Measurements from ENCODE around the gene SERGEF.

Gene SERGEF

DNA sequence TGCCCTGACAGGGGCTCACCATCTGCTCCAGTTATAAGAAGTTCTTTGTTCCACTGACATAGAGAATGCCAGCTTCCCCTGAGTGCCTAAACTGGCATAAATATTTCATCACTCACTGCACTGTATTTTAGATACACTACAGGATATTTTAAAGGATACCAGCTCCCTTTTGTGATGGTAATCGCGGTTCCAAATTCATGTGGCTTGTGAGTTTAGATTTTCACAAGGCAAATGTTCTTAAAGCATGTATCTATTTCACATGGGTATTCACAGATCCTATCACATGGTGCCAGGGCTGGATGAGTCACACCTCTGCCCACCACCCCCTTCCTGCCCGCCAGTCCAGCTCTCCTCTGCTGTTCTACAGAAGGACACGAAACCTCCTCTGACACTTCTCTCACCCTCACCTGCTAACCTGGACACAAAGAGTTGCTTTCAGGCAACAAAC, 172.7 kb downstream of the SERGEF start:
- no peak for DNase-seq (ENCODE audit: low read depth, low spot score)

DNA sequence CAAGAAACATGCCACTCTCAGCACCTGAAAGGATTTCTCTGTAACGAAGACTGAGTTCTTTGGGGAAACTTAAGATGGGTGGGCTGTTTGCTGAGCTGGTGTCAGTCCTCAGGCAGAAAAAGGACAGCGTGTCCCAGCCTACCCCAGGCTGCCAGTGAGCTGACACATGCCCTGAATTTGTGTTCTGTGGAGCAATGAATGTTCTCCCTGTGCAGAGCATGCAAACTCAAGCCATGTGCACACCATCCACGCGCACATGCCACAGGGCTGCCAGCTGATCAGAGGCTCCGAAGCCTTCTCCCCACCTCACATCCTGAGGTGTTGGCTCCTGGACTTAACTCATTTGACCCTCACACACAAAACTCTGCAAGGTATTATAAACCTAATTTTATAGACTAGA, 173.4 kb downstream of the SERGEF start:
- no peak for DNase-seq (ENCODE audit: low read depth, low spot score)
- H3K4me3 ChIP-seq (ENCODE audit: low read length), result no peak overlapping the region

More for the DNA sequence above, 172.7 kb downstream of the SERGEF start:
- H3K4me3 ChIP-seq (ENCODE audit: low read length), result no peak overlapping the region

DNA sequence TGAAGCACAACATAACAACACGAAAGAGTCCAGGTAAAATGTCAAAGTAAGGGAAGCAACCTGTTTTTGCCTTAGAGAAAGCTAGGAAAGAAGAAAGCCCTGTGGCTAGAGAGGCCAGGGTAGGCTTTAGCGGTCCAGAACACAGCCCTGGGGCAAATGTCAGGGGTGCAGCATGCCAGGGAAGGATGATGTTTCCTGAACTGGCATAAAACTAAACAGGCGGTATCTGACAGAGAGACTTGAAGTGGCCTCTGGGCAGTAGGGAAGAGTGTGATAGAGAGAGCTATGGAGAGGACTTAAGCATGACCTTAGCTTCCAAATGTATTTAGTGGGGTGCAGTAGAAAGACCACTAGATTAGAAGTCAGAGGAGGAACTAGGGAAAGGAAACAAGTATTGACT, 174.7 kb downstream of the SERGEF start:
- no peak for DNase-seq (ENCODE audit: low read depth, low spot score)
- H3K4me3 ChIP-seq (ENCODE audit: low read length), result no peak overlapping the region

DNA sequence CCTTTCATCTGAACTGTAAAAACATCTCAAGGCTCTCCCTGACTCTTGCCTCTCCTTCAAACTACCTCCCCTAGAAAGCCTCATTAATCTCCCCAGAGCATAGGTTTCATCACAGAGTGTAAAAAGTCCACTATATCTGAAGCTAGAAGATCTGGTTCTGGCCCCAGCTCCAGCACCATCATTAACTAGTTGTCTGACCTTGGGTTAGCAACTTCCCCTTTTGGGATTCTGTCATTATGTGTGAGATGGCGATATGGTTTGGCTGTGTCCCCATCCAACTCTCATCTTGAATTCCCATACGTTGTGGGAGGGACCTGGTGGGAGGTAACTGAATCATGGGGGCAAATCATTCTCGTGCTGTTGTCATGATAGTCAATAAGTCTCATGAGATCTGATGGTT, 181.0 kb downstream of the SERGEF start:
- DNase-seq (ENCODE audit: low read depth, low spot score), result no peak
- H3K4me3 ChIP-seq (ENCODE audit: low read length), result no peak overlapping the region

DNA sequence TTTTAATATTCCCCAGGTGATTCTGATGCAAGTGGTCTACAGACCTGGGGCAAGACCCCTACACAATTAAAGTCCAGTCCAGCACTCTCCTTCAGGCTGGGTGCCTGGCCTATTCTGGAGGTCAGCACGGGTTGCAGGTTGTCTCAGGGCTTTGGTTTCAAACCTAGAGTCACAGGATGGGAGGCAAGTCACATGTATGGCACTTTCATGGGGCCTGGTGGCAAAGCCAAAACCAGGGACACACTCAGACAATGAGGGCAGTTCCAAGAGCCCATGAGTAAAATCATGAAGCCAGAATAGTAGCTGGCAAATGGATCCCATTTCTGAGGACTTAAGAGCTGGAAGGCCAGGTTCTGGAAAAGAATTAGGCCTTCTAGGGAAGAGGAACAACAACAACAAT, 181.6 kb downstream of the SERGEF start:
- no peak overlapping the region for H3K4me3 ChIP-seq (ENCODE audit: low read length)
- no peak for DNase-seq (ENCODE audit: low read depth, low spot score)

DNA sequence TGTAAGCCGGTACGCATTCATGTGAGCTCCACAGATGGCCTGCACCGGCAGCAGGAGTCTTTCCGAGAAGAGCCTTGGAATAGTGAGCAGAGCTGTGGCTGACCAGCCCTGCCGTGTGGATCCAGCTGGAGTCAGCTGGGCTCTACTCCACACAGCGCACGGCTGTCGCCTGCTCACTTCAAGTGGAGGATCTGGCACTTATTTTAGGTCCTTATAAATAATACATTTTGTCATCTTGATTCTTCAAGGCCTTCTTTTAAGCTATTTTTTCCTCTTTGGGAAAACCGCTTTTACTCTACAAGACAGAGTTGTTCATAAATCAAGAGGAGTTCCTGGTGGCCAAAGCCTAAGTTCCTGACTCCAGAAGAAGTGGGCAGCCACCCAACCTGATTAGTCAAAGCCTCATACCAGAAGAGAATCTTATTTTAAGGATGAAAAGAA, 184.5 kb downstream of the SERGEF start:
- DNase-seq (ENCODE audit: low read depth, low spot score), result no peak
- H3K4me3 ChIP-seq (ENCODE audit: low read length), result no peak overlapping the region

DNA sequence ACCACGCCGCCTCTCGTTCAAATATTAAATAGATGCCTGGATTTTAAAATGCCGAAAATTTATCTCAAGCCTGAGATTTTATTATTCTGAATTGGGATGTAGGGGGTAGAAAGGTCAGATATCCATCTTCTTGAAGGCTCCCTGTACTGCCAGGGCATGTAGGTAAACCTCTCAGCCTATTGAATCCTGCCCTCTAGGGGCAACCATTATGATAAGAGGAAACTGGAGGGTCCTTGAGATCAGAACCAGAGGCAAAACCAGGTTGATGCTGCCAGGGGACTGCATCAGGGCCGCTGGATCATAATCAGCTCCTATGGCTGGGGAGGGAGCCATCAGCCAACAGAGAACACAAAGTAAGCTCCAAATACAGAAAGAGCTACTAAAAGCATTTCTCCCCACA, 185.8 kb downstream of the SERGEF start:
- no peak for DNase-seq (ENCODE audit: low read depth, low spot score)
- no peak overlapping the region for H3K4me3 ChIP-seq (ENCODE audit: low read length)

DNA sequence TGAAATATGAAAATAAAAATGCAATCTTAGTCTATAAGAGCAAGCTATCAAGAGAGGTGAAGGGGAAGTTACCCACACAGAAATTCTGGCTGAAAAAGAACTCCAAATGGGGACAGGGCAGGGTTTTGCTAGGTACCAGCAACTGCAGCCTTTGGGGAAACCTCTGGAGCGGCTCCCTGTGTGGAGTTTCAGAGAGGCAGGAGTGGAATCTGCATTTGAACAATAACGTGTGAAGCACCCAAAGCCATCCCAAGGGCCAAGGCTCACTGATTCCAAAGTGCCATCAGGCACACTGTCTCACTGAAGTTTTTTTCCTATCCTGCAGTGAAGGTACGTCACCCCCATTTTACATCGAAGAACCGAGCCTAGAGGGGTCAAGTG, 190.5 kb downstream of the SERGEF start:
- no peak overlapping the region for H3K4me3 ChIP-seq (ENCODE audit: low read length)
- DNase-seq (ENCODE audit: low read depth, low spot score), result no peak

DNA sequence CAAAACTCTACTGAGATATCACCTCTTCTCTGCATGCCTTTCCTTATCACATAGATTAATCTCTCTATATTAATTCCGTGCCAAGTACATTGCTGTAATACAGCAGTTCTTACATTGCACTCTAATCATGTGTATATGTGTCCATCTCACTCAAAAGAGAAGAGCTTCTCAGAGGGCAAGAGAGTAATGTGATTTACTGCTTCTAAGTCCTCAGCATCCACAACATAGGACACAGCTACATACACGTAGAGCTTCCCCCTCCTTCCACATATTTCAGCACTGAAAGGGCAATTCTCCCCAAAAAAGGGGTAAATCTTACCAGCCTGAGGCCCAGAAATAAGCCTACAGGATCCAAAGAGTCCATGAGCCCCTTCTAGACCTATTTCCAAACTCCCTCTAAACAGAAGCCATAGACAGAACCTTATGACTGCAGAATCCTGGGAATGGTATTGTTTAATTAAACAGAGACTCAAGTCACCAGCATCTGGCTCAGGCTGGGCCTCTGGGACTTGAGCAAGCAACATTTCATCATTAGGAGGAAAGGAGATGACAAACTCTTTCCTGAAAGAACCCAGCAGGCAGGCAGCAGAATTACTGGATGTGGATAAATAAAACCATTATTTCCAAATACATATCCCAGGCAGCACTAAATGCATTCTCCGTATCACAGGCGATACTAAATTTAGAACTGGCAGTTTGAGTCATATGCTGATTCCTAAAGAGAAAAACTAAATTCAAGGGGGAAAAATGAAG, 191.0 kb downstream of the SERGEF start:
- no peak overlapping the region for H3K4me3 ChIP-seq (ENCODE audit: low read length)
- no peak for DNase-seq (ENCODE audit: low read depth, low spot score)

DNA sequence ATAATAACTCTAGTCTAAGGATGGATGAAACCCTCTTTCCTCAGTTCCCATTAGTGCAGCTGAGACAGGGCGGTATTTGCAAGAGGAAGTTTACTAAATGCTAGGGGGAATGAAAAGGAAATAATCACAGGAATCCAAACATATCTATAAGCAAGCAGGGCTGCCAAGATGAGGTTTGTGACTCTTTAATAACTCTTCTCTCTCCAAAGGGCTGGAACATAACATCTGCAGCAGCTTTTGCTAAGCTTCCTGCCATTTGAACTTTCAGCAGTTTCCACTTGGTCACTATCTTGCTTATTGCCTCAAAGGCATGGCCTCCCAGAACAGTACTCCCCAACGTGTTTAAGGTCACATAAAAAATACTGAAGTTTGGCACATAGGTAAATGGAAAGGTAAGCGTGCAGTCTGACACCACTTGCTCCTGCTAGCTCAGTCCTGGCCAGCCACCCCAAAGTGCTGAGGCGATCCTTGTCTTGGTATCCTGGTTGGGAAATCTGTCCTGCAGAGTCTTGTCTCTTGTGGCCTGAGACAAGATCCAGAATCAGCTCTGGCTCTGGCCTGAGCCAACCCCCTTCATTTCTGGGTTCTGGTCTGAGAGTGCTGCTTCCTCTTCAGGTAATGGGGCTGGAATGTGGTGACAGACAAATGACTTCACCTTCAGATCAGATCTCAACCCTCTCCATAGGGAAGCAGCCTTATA, 196.5 kb downstream of the SERGEF start:
- DNase-seq (ENCODE audit: low read depth, low spot score), result no peak

DNA sequence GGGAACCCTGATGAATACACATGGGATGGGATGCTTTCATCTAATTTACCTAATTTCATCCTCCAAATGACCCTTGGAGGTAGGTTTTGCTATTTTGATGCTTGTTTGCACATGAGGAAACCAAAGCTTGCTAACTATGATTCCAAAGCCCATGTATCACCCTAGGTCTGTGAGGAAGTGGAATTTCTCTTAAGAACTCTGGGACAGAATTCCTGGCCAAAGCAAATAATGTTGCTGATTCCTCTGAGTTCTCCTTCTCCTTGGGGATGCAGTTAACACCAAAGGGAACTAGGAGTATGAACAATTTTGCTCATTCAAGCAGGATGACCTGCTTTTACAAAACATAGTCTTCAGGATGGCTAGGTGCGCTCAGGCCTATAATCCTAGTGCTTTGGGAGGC, 198.3 kb downstream of the SERGEF start:
- no peak overlapping the region for H3K4me3 ChIP-seq (ENCODE audit: low read length)
- no peak for DNase-seq (ENCODE audit: low read depth, low spot score)

More for the DNA sequence above, 196.5 kb downstream of the SERGEF start:
- H3K4me3 ChIP-seq (ENCODE audit: low read length), result no peak overlapping the region

DNA sequence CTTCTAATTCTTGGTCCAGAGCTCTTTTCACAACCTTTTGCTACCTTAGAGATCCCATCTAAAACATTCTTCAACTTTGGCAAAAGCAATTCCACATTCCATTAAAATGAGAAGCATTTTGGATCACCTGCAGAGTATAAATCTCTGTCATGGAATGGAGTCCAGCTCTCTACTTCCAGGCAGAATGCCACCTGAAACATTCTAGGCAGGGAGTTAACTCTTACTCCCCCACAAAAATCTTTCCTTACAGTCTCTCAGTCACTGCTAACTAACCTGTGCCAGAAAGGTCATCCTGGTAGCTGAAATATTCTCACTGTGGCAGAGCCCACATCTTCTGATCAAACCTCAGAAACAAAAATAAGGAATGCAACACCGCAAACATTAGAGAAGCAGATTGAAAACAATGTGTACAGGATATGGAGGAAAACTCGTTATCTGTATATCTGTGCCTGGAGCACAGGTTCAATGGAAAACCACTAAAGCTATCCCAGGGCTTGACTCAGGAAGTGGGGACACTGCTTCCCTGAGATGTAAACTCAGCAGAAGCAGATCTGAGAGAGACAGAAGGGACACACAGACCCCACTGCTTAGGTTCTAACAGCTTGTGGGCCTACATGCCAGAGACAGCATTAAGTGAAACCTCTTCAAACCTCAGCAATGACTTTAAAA, 199.3 kb downstream of the SERGEF start:
- no peak for DNase-seq (ENCODE audit: low read depth, low spot score)
- no peak overlapping the region for H3K4me3 ChIP-seq (ENCODE audit: low read length)

DNA sequence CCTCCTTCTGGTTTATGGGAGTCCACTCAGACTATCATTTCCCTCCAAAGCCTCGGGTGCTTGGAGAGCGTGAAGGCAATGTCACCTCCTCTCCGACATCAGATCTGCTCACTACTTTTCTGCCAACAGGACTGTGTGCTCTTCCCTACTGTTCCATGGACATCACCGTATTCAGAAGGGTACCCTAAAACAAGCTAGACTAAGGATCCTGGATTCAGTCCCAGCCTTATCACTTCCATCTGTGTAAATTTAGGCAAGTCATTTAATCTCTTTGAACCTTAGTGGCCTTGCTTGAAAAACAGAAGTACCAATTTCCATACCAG, 200.0 kb downstream of the SERGEF start:
- no peak for DNase-seq (ENCODE audit: low read depth, low spot score)

DNA sequence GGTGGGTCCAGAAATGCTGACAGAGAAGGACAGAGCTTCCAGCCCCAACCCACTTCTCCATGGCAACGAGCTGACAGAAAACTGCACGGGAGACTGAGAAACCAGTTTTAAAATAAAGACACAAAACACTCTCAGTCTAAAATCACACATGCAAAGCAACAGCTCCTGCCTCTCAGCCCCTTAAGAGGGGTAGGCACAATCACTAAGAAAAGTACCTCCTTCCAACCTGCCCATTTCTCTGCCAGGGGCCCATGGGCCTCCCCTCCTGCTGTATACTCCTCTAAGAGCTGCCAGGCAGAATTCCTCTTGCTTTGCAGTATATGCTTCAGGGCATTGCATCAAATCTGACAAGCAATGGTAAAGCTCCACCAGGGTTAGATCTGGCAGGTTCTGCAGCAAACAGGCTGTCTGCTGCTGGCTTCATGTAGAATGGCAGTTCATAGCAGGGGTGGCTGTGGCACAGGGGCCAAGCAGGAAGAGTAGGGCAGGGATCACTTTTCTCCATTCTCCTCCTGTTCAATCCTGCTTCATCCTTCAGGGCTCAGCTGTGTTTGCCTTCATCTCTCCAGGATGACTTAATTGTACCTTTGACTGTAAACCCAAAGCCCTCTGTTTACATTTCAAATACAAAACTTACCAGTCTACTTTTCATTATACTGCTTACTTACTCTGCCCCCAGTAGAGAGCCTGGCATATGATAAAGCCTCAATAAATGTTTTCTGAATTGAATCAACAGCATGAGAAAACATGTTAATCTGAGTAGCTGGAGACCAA, 200.6 kb downstream of the SERGEF start:
- H3K4me3 ChIP-seq (ENCODE audit: low read length), result no peak overlapping the region
- no peak for DNase-seq (ENCODE audit: low read depth, low spot score)

More for the DNA sequence above, 200.0 kb downstream of the SERGEF start:
- no peak overlapping the region for H3K4me3 ChIP-seq (ENCODE audit: low read length)

DNA sequence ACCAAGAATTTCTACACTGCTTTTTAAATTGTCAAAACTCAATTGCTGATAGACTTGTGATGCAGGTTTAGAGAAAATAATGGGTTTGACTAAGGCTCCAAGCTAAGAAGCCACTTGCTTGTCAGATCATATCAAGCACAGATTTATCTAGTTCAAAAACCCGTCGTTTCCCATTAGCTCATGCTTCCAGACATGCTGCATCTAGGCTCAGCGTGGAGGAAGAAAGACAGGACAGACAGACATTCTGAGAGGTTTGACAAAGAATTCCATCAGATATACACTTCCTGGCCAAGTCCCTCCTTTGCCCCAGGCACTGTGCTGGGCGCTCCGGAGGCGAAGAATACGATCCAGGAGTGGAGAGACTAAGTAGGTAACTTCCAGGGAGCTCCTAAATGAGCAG, 201.5 kb downstream of the SERGEF start:
- no peak for DNase-seq (ENCODE audit: low read depth, low spot score)
- H3K4me3 ChIP-seq (ENCODE audit: low read length), result no peak overlapping the region

DNA sequence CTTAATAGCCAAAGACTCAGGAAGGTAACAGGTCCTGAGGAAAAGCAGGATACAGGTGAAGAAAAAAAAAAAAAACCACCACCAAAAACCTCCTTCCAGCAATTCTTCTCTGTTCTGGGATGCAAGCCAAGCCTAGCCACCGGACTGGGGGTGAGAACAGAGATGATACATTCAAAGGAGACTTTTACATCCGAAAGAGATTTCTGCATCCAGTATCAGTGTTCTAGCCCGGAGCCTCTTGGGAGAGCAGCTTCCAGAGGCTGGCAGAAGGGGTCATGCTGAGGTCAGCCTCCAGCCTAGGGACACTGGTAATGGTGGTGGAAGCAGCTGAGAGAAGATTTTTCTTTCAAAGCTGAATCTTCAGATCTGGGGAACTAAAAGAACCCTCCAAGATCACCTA, 202.1 kb downstream of the SERGEF start:
- DNase-seq (ENCODE audit: low read depth, low spot score), result no peak
- H3K4me3 ChIP-seq (ENCODE audit: low read length), result no peak overlapping the region

DNA sequence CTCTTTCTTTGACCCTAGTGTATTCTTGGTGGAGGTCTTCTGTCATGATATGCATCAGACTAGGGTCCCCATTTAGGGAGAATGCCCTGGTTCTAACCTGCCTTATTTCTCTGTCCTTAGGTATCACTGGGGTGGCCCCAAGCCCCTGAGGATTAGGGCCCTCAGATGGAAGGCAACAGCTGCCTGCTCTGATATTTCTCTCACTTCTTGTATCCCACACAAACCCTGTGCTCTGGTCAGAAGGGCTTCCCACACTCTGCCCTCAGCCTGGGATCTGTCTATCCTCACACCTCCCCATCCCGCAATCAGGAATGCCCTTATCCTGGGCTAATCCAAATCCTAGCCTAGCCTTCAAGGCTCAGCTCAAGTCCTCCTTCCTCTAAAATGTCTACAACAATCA, 202.8 kb downstream of the SERGEF start:
- no peak for DNase-seq (ENCODE audit: low read depth, low spot score)
- H3K4me3 ChIP-seq (ENCODE audit: low read length), result no peak overlapping the region

DNA sequence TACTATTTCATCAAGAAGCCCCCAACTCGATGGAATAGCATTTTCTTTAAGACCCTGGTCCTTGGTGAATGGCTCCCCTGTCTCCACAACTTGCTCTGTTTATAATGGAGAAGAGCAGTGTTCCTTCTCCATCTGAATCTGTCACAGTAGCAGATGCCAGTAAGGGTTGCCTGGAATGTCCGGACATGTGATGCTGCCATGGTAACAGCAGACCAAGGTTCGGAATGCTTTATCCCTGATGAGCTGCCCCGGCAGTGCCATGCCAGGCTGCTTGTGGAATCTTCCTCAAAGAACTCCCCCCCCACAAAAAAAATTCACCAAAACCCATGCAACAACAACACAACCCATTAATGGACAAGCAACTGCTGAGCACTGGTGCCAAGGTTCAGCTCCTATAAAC, 205.8 kb downstream of the SERGEF start:
- no peak overlapping the region for H3K4me3 ChIP-seq (ENCODE audit: low read length)

DNA sequence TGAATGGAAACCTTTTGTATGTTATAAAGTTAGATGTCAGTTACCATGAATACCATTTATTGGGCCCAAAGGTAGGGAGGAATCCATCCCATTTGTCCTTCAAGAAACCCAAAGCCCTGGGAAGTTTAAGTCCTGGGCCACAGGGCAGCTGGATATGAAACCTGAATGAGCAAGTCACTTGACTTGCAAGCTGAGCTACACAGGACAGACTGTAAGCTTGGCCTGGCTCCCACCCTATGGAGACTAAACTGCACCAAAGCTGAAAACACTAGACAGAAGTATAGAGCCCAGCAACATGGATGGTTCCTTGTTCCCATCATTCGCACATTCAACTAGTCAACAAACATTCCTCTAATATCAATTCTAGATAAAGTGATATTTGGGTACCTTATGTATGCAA, 207.0 kb downstream of the SERGEF start:
- no peak for DNase-seq (ENCODE audit: low read depth, low spot score)
- H3K4me3 ChIP-seq (ENCODE audit: low read length), result no peak overlapping the region

More for the DNA sequence above, 205.8 kb downstream of the SERGEF start:
- no peak for DNase-seq (ENCODE audit: low read depth, low spot score)

DNA sequence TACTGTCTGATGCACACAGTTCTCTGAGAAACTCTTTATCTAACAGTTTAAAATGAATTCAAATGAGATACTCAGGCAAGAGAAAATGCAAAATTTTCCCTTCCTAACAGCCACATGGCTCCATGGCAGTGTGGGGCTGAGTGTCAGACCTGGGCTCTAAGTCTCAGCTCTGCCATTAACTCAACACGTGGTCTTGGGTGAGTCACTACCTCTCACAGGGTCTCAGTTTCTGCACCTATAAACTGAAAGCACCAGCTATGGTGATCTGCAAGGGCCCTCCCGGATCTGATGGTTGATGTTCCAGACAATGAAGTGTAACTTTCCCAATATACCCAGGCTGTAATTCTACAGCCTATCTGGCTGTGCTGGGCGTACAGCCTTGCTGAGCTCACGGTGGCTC, 207.8 kb downstream of the SERGEF start:
- no peak for DNase-seq (ENCODE audit: low read depth, low spot score)

More for the DNA sequence above, 207.8 kb downstream of the SERGEF start:
- H3K4me3 ChIP-seq (ENCODE audit: low read length), result no peak overlapping the region

Data from Jurkat, Clone E6-1 (cell line).